ENCODE data around the gene COQ4.
"Not testable (repeated sequence)": the region's sequence is repeated elsewhere in the genome, so short reads cannot be mapped to it uniquely, and the experiment has no call there.

Gene COQ4

DNA sequence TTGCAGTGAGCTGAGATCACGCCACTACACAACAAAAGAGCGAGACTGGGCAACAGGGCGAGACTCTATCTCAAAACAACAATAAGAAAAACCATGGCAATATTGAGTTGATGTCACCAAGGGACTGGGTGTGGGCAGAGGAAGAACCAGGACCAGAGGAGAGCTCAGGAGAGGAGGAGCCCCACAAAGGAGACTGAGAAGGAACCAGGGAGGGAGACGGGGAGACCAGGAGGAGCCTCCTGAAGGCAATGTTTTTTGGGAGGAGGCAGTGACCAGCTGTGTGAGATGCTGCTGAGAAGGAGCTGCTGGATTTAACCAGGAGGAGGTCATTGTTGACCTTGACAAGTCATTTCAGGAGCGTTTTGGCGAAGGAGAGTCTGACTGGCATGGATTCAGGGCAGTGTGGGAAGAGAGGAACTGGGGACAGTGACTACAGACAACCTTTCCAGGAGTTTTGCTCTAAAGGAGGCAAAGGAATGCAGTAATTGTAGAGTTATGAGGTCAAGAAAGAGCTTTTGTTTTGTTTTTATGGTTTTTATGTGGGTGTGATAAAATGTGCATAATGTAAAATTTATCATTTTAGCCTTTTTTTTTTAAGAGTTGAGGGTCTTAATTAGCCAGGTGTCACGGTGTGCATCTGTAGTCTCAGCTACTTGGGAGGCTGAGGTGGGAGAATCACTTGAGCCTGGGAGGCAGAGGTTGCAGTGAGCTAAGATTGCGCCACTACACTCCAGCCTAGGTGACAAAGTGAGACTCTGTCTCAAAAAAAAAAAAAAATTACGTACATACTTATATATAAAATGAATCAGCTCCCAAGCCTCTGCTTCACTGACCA, 18.3 kb upstream of the COQ4 start:
- DNase-seq = peak; percentile 28

- peak; percentile 36 for DNase-seq
Observed at GRCh38 chr9:128304971-128305288, 17.7 kb upstream of the COQ4 start.

- DNase-seq = no peak
Observed at GRCh38 chr9:128309551-128309950, 13.1 kb upstream of the COQ4 start.

GRCh38 chr9:128310461-128310860, 12.2 kb upstream of the COQ4 start:
- DNase-seq = no peak

DNA sequence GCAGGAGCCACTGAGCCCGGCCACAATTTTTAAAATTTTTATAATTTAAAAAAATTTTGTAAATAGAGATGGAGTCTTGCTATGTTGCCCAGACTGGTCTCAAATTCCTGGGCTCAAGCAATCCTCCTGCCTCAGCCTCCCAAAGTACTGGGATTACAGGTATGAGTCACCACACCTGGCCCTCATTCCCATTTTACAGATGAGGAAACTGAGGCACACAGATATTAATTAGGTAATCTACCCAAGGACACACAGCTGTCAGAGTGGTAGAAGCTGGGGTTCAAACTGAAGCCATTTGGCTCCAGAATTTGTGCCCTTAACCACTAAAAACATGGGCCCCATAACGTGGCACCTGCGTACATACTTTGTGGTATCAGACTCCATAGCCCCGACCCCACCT, 7.9 kb upstream of the COQ4 start:
- DNase-seq = no peak

GRCh38 chr9:128316421-128316820, 6.2 kb upstream of the COQ4 start:
- no peak for DNase-seq

DNA sequence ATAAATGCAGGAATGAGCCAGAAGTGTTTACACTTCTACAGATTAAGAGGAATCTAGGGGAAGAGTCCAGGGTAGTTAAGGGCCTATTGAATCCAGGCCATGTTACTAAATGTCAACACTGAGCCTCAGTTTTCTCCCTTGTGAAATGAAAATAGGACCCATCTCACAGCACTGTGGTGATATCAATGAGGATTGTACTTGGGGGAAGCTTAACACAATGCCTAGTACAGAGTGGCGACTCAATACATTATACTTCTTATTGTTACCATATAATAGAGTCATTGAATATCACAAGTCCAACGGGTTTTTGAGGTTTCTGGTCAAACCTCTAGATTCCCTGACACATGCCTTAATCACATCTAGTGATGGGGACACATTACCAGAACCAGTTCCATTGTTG, 5.0 kb upstream of the COQ4 start:
- DNase-seq = no peak

GRCh38 chr9:128321343-128321742, 1.3 kb upstream of the COQ4 start:
- no peak for DNase-seq

- DNase-seq = no peak
Observed at GRCh38 chr9:128321879-128322403, 698 bp upstream of the COQ4 start.

- no peak for DNase-seq
Observed at GRCh38 chr9:128323212-128323730, 632 bp downstream of the COQ4 start.

DNA sequence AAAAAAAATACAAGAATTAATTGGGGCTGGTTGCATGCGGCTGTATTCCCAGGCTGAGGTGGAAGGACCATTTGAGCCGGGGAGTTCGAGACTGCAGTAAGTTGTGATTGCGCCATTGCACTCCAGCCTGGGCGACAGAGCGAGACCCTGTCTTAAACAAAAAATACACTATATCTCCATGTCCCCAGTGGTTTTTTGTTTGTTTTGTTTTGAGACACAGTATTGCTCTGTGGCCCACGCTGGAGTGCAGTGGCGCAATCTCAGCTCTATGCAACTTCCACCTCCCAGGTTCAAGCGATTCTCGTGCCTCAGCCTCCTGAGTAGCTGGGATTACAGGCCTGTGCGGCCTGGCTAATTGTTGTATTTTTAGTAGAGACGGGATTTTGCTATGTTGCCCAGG, 1.2 kb downstream of the COQ4 start:
- DNase-seq = no peak

DNA sequence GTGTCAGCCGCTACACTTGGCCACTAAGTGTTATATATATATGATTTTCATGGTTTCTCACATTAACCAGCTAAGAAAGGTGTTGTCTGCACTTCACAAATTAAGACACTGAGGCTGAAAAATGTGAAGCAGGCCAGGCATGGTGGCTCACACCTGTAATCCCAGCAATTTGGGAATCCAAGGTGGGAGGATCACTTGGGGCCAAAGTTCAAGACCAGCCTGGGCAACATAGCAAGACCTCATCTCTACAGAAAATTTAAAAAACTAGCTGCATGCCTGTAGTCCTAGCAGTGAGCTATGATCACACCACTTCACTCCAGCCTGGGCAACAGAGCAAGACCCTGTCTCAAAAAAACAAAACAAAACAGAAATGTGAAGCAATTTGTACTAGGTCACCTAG, 1.8 kb downstream of the COQ4 start:
- DNase-seq = no peak

- no peak for DNase-seq
Observed at GRCh38 chr9:128325629-128326028, 3.0 kb downstream of the COQ4 start.

GRCh38 chr9:128333451-128333869, 10.8 kb downstream of the COQ4 start:
- no peak for DNase-seq

GRCh38 chr9:128335161-128335560, 12.5 kb downstream of the COQ4 start:
- no peak for DNase-seq

DNA sequence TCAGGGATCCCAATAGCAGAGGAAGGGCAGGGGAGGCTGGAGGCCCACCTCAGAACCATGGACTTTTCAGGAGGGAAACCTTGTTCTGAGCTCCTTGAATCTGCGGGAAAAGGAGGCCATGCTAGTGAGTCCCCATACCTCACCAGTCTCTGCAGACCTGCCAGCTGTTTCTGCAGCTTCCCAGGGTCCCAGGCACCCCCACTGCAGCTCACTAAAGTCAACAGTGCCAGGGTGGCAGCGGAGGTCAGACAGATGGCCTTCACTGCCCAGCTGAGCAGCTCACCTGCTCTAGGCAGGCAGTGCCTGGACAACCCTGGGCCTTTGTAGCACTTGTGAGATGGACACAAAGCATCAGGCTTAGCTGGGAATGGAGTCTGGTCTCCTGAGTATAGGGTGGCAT, 13.3 kb downstream of the COQ4 start:
- no peak for DNase-seq

DNA sequence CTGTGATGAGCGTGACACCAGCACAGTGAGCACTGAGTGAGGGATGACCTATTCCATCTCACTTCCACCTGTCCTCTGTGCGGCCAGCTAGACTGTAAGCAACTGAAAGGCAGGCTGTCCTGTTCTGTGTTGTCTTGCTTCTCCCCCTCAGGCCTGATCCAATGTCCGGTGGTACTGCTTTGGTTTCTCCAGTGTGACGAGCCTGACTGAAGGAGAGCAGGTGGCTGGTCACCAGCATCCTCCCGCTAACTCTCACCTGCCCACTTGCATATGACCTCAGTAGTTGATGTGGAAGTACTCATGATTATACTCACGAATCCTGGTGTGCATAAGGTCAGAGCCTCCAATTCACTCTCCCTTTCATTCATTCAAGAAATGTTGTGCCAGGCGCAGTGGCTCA, 15.3 kb downstream of the COQ4 start:
- DNase-seq = no peak

- not testable (repeated sequence) for DNase-seq
Observed at GRCh38 chr9:128338852-128339614, 16.4 kb downstream of the COQ4 start.

GRCh38 chr9:128339761-128340690, 17.4 kb downstream of the COQ4 start, which contains the start of gene SLC27A4:
Gene SLC27A4 (plus strand): TSS chr9:128340527. CDS start chr9:128343133, 2,606 bp downstream.
- peak; percentile 78 for DNase-seq

DNA sequence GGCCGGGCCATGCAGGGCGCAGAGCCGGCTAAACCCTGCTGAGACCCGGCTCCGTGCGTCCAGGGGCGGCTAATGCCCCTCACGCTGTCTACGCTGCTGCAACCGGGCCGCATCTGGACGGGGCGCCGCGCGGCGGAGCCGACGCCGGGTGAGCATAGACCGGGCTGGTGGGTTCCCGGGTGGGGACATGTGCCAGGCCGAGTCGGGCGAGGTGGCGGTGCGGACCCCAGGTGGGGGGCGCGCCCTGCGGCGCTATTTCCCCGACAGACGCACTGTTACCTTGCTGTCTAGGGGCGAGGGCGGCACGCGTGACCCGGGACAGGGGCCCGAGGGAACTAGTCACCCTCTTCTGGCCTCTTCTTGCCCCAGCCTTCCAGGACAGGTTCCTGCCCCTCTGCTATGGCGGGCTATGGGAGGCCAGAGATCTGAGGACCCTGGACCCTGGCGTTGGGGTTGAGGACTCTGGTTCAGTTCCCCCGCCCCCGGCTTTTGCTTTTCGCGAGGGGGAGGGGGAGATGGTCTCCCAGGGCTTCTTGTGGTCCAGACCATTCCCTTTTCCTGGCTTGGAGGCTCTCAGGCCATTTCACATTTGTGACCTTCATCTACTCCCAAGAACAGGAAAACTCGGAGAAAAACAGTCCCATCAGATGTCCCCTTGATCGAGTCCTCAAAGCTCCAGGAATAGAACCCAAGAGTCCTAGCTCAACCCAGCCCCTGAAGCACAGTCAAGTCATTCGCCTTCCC, 18.2 kb downstream of the COQ4 start:
- DNase-seq = no peak

DNA sequence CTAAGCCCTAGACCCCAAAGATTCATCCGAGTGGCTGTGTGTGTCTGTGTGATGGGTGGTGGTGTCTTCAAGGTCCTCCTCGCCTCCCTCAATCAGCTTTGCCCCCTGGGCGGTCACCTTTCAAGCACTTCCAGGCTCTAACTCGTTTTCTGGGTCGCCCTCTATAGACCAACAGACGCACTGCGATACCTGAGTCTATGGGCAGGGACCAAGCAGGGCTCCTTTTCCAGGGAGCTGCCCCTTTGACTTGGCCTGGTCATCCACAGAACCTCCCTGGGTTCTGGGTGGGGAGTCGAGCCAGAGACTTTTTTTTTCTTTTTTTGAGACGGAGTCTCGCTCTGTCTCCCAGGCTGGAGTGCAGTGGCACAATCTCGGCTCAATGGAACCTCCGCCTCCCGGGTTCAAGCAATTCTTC, 18.8 kb downstream of the COQ4 start:
- peak; percentile 66 for DNase-seq

Data from fibroblast of skin of right biceps (primary cell).